ENCODE results near the gene WDFY2. TPM values are rescaled to one million over a fixed set of nuclear protein-coding genes. Genes with fewer than 3 reads are reported as not detected.

Gene WDFY2
- total and polyA plus RNA-seq, 2 of the 13 experiments (the other 11 are each of a cell fraction or from before 2014, with no cell fraction given), result 22.6 to 27.0 TPM

GRCh38 chr13:51583875-51584730, at the start of gene WDFY2 (continued):
- TF ChIP-seq ZNF609 (CRISPR knock-in tag; IDR thresholded peaks at IDR 0.05; ENCODE audit: borderline replicate concordance) (no peak; the same call in 1 of the 2 replicates), RAD51 (IDR thresholded peaks at IDR 0.05; ENCODE audit: borderline replicate concordance) (no peak), ZNF10 (CRISPR knock-in tag; IDR thresholded peaks at IDR 0.05; ENCODE audit: borderline replicate concordance, low read depth) (no peak), ZNF407 (CRISPR knock-in tag; IDR thresholded peaks at IDR 0.05; ENCODE audit: not compliant biosample characterization) (no peak), ZNF280B (CRISPR knock-in tag; IDR thresholded peaks at IDR 0.05; ENCODE audit: borderline replicate concordance) (peak; percentile 75; the same call in 1 of the 2 replicates), SALL2 (CRISPR knock-in tag; IDR thresholded peaks at IDR 0.05) (peak; percentile 34; the same call in 1 of the 2 replicates), ZNF354B (CRISPR knock-in tag; IDR thresholded peaks at IDR 0.05) (no peak), FOSL2 (CRISPR knock-in tag; IDR thresholded peaks at IDR 0.05) (peak; percentile 22; the same call in 1 of the 2 replicates), AGO2 (optimal IDR thresholded peaks at IDR 0.05; ENCODE audit: low read depth, low read length) (no peak)

Measured in HepG2 (cell line).